HG03095 (cell line): ENCODE results near the gene LLGL1.

Source experiments
- ATAC-seq: cut with Tn5 transposase; IDR thresholded peaks from one replicate; pipeline ENCODE4 v1.9.1; 2021; ENCODE audit warnings: moderate library complexity; ENCODE audit not compliant: unreplicated experiment

LLGL1 gene

GRCh38 chr17:18228176-18228682 is 2.8 kb downstream of the LLGL1 start:
- no peak for ATAC-seq

- ATAC-seq = no peak
Measured at GRCh38 chr17:18229254-18229653, 3.8 kb downstream of the LLGL1 start.

GRCh38 chr17:18229771-18230170 is 4.3 kb downstream of the LLGL1 start:
- ATAC-seq = no peak

GRCh38 chr17:18230288-18231141 is 5.1 kb downstream of the LLGL1 start:
- ATAC-seq = no peak

- ATAC-seq = no peak
Measured at GRCh38 chr17:18231164-18231563, 5.7 kb downstream of the LLGL1 start.

- ATAC-seq = no peak
Measured at GRCh38 chr17:18233803-18234518, 8.5 kb downstream of the LLGL1 start.

GRCh38 chr17:18234853-18235380 is 9.5 kb downstream of the LLGL1 start:
- no peak for ATAC-seq

GRCh38 chr17:18235743-18236256 is 10.4 kb downstream of the LLGL1 start:
- ATAC-seq = no peak

- ATAC-seq = no peak
Measured at GRCh38 chr17:18236494-18236893, 11.1 kb downstream of the LLGL1 start.

- no peak for ATAC-seq
Measured at GRCh38 chr17:18237461-18237860, 12.0 kb downstream of the LLGL1 start.

GRCh38 chr17:18238299-18238698 is 12.9 kb downstream of the LLGL1 start:
- ATAC-seq = no peak

- no peak for ATAC-seq
Measured at GRCh38 chr17:18240449-18240848, 15.0 kb downstream of the LLGL1 start.

- no peak for ATAC-seq
Measured at GRCh38 chr17:18241229-18241871, 15.9 kb downstream of the LLGL1 start.

- ATAC-seq = no peak
Measured at GRCh38 chr17:18245038-18245776, 19.8 kb downstream of the LLGL1 start.

- no peak for ATAC-seq
Measured at GRCh38 chr17:18246109-18246725, 20.8 kb downstream of the LLGL1 start.

GRCh38 chr17:18246880-18247612 is 21.6 kb downstream of the LLGL1 start:
- ATAC-seq = no peak

- no peak for ATAC-seq
Measured at GRCh38 chr17:18247613-18248001, 22.2 kb downstream of the LLGL1 start.

GRCh38 chr17:18248300-18248731 is 22.9 kb downstream of the LLGL1 start:
- ATAC-seq = no peak

- no peak for ATAC-seq
Measured at GRCh38 chr17:18248811-18249210, 23.4 kb downstream of the LLGL1 start.
